Nephron progenitor cell (in vitro differentiated cells): ENCODE results near the gene REXO2.

Experiments
- DNase-seq: peaks from one replicate; pipeline ENCODE4 v3.0.0; 2021
- H3K27ac Mint-ChIP-seq: 2 replicates; pipeline ENCODE4 v1.8.0; 2021; ENCODE audit warnings: mild to moderate bottlenecking, moderate library complexity, mixed read lengths
- H3K27me3 Mint-ChIP-seq: 2 replicates; pipeline ENCODE4 v1.8.0; 2021; ENCODE audit warnings: mild to moderate bottlenecking, low read depth, mixed read lengths; ENCODE audit not compliant: poor library complexity
- H3K36me3 Mint-ChIP-seq: 2 replicates; pipeline ENCODE4 v1.8.0; 2021; ENCODE audit warnings: low read depth, mixed read lengths
- H3K4me1 Mint-ChIP-seq: 2 replicates; pipeline ENCODE4 v1.8.0; 2021; ENCODE audit warnings: mixed read lengths
- H3K4me3 Mint-ChIP-seq: 2 replicates; pipeline ENCODE4 v1.8.0; 2021; ENCODE audit warnings: mild to moderate bottlenecking, moderate library complexity, mixed read lengths
- H3K9me3 Mint-ChIP-seq: 2 replicates; pipeline ENCODE4 v1.8.0; 2021; ENCODE audit warnings: mild to moderate bottlenecking, moderate library complexity, mixed read lengths
- CTCF ChIP-seq: fragments of 200-600 bp; sonication (generic); IDR thresholded peaks from 2 replicates; pipeline ENCODE4 v1.5.0; 2021; ENCODE audit warnings: antibody characterized with exemption

Gene REXO2

GRCh38 chr11:114433376-114433775, 5.9 kb upstream of the REXO2 start:
- no peak overlapping the region for H3K27ac Mint-ChIP-seq

GRCh38 chr11:114438303-114438702, 964 bp upstream of the REXO2 start:
- no peaks in the 10 kb centered on the region for H3K27me3 Mint-ChIP-seq
- no peak for TF ChIP-seq CTCF
- DNase-seq = no peak
- H3K27ac Mint-ChIP-seq = no peak overlapping the region
- no peaks in the 10 kb centered on the region for H3K9me3 Mint-ChIP-seq
- H3K4me3 Mint-ChIP-seq = peak overlapping the region; percentile 93
- H3K36me3 Mint-ChIP-seq = peaks cover 7% of the 10 kb centered on the region
- peaks cover 43% of the 10 kb centered on the region for H3K4me1 Mint-ChIP-seq

More at GRCh38 chr11:114433376-114433775, 5.9 kb upstream of the REXO2 start:
- H3K4me3 Mint-ChIP-seq = no peak overlapping the region
- peaks cover 7% of the 10 kb centered on the region for H3K36me3 Mint-ChIP-seq
- H3K4me1 Mint-ChIP-seq = peaks cover 7% of the 10 kb centered on the region
- DNase-seq = no peak
- no peak for TF ChIP-seq CTCF
- H3K9me3 Mint-ChIP-seq = no peaks in the 10 kb centered on the region
- no peaks in the 10 kb centered on the region for H3K27me3 Mint-ChIP-seq

GRCh38 chr11:114440121-114440860, 1.0 kb downstream of the REXO2 start:
- DNase-seq = no peak
- TF ChIP-seq CTCF = no peak
- Mint-ChIP-seq H3K9me3 (no peaks in the 10 kb centered on the region), H3K27ac (peak overlapping the region; percentile 93), H3K27me3 (no peaks in the 10 kb centered on the region), H3K36me3 (peaks cover 17% of the 10 kb centered on the region), H3K4me1 (peaks cover 55% of the 10 kb centered on the region), H3K4me3 (peak overlapping the region; percentile 93)

- Mint-ChIP-seq H3K4me1 (peaks cover 55% of the 10 kb centered on the region), H3K27me3 (no peaks in the 10 kb centered on the region), H3K36me3 (peaks cover 25% of the 10 kb centered on the region), H3K4me3 (peak overlapping the region; percentile 93), H3K9me3 (no peaks in the 10 kb centered on the region), H3K27ac (no peak overlapping the region)
- TF ChIP-seq CTCF = no peak
- DNase-seq = no peak
Measured at GRCh38 chr11:114440971-114441763, 1.9 kb downstream of the REXO2 start.

- H3K27me3 Mint-ChIP-seq = no peaks in the 10 kb centered on the region
- H3K4me1 Mint-ChIP-seq = peaks cover 55% of the 10 kb centered on the region
- H3K4me3 Mint-ChIP-seq = peak overlapping the region; percentile 93
- H3K9me3 Mint-ChIP-seq = no peaks in the 10 kb centered on the region
- H3K27ac Mint-ChIP-seq = no peak overlapping the region
- TF ChIP-seq CTCF = no peak
- DNase-seq = no peak
- peaks cover 33% of the 10 kb centered on the region for H3K36me3 Mint-ChIP-seq
Measured at GRCh38 chr11:114441921-114442320, 2.7 kb downstream of the REXO2 start.
